NCI-H1417 (cell line): ENCODE measurements around the gene PCDHB5.
"Not testable (repeated sequence)": the region's sequence is repeated elsewhere in the genome, so short reads cannot be mapped to it uniquely, and the experiment has no call there.

ENCODE experiments used
- DNase-seq, 3 experiments: peaks; one replicate each; lab custom pipeline; 2025; lab: John Stamatoyannopoulos, UW

The PCDHB5 gene

GRCh38 chr5:141135030-141135717, at the start of gene PCDHB5:
Gene PCDHB5 (plus strand): TSS chr5:141135206. CDS start chr5:141135435, 229 bp downstream.
- peak; percentile 36 to 87 (median 72) for DNase-seq

GRCh38 chr5:141094481-141095262, 40.3 kb upstream of the PCDHB5 start, which contains the start of gene PCDHB2:
Gene PCDHB2 (plus strand): TSS chr5:141094615. CDS start chr5:141094791, 176 bp downstream.
- DNase-seq, result no peak

DNA sequence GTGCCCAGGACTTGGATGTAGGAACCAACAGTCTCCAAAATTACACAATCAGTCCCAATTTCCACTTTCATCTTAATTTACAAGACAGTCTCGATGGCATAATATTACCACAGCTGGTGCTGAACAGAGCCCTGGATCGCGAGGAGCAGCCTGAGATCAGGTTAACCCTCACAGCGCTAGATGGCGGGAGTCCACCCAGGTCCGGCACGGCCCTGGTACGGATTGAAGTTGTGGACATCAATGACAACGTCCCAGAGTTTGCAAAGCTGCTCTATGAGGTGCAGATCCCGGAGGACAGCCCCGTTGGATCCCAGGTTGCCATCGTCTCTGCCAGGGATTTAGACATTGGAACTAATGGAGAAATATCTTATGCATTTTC, 39.8 kb upstream of the PCDHB5 start:
- no peak for DNase-seq

- DNase-seq, result not testable (repeated sequence)
Observed at GRCh38 chr5:141096181-141096580, 38.8 kb upstream of the PCDHB5 start.

DNA sequence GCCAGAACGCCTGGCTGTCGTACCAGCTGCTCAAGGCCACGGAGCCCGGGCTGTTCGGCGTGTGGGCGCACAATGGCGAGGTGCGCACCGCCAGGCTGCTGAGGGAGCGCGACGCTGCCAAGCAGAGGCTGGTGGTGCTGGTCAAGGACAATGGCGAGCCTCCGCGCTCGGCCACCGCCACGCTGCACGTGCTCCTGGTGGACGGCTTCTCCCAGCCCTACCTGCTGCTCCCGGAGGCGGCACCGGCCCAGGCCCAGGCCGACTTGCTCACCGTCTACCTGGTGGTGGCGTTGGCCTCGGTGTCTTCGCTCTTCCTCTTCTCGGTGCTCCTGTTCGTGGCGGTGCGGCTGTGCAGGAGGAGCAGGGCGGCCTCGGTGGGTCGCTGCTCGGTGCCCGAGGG, 38.4 kb upstream of the PCDHB5 start:
- DNase-seq, result not testable (repeated sequence)

GRCh38 chr5:141100243-141100805, 34.7 kb upstream of the PCDHB5 start, which contains the start of gene PCDHB3:
Gene PCDHB3 (plus strand): TSS chr5:141100473. CDS start chr5:141100650, 177 bp downstream.
- DNase-seq, result no peak

DNA sequence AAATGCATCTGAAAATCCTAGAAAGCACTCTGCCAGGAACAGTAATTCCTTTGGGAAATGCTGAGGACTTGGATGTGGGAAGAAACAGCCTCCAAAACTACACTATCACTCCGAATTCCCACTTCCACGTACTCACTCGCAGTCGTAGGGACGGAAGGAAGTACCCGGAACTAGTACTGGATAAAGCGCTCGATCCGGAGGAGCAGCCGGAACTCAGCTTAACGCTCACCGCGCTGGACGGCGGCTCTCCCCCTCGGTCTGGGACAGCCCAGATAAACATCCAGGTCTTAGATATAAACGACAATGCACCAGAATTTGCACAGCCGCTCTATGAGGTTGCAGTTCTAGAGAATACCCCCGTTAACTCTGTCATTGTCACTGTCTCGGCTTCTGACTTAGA, 33.9 kb upstream of the PCDHB5 start:
- DNase-seq, result no peak

- DNase-seq, result not testable (repeated sequence)
Observed at GRCh38 chr5:141102070-141102469, 32.9 kb upstream of the PCDHB5 start.

GRCh38 chr5:141102471-141102870, 32.5 kb upstream of the PCDHB5 start:
- not testable (repeated sequence) for DNase-seq

- no peak for DNase-seq
Observed at GRCh38 chr5:141105350-141105749, 29.7 kb upstream of the PCDHB5 start.

DNA sequence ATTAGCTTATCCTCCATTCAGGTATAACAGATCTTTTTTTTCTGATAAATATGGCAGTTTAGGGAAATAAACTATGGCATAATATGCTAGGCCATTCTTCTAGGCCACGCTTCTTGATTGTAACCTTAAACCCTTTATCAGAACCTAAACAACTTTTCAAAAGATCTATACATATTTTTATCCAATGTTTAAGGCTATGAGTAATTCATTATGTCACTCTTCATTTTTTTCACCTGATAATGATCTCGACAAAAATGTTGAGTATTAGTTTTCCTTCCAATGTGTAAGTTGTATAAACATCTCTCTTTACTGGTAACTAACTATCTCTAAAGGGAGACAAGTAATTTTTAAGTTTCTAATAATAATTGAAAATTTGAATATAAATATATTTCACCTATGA, 15.8 kb upstream of the PCDHB5 start:
- no peak for DNase-seq

DNA sequence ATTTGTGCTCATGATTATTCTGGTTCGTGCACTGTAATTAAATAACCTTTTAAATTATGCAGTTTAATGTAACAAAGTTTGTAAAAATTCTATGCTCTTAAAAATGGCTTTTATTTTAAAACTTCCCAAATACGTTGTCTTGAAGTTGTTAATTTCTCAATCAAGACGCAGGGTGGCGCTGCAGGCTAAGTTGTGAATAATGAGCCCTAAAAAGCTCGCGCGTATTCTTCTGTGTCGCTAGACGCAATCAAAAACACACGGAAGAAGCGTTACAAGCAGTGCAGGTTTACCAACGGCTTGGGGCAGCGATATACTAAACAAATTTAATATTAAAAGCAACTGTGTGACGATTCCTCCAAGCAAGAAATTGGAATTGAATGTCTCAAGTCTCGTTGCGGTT, 13.4 kb upstream of the PCDHB5 start, which contains the start of gene PCDHB4:
TSS of gene PCDHB4 (plus strand) at position 256 of the 400 bp plus-strand sequence. CDS start 181 bp downstream, outside the sequence.
- peak in 1 of 3 experiments; percentile 56 for DNase-seq

- DNase-seq, result no peak
Observed at GRCh38 chr5:141121985-141122384, 13.0 kb upstream of the PCDHB5 start.

DNA sequence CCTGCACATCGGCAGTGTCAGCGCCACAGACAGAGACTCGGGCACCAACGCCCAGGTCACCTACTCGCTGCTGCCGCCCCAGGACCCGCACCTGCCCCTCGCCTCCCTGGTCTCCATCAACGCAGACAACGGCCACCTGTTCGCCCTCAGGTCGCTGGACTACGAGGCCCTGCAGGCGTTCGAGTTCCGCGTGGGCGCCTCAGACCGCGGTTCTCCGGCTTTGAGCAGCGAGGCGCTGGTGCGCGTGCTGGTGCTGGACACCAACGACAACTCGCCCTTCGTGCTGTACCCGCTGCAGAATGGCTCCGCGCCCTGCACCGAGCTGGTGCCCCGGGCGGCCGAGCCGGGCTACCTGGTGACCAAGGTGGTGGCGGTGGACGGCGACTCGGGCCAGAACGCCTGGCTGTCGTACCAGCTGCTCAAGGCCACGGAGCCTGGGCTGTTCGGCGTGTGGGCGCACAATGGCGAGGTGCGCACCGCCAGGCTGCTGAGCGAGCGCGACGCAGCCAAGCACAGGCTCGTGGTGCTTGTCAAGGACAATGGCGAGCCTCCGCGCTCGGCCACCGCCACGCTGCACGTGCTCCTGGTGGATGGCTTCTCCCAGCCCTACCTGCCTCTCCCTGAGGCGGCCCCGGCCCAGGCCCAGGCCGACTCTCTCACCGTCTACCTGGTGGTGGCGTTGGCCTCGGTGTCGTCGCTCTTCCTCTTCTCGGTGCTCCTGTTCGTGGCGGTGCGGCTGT, 11.4 kb upstream of the PCDHB5 start:
- not testable (repeated sequence) for DNase-seq

GRCh38 chr5:141127305-141127704, 7.7 kb upstream of the PCDHB5 start:
- DNase-seq, result no peak

DNA sequence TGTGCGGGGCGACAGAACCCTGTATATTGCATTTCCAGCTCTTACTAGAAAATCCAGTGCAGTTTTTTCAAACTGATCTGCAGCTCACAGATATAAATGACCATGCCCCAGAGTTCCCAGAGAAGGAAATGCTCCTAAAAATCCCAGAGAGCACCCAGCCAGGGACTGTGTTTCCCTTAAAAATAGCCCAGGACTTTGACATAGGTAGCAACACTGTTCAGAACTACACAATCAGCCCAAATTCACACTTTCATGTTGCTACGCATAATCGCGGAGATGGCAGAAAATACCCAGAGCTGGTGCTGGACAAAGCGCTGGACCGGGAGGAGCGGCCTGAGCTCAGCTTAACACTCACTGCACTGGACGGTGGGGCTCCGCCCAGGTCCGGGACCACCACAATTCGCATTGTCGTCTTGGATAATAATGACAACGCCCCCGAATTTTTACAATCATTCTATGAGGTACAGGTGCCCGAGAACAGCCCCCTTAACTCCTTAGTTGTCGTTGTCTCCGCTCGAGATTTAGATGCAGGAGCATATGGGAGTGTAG, 786 bp downstream of the PCDHB5 start:
- no peak for DNase-seq

- not testable (repeated sequence) for DNase-seq
Observed at GRCh38 chr5:141137346-141137745, 2.3 kb downstream of the PCDHB5 start.

- DNase-seq, result no peak
Observed at GRCh38 chr5:141149812-141150211, 14.8 kb downstream of the PCDHB5 start, which contains the start of gene PCDHB6. Gene PCDHB6 (plus strand): TSS chr5:141150057. CDS start chr5:141150258, 201 bp downstream.

DNA sequence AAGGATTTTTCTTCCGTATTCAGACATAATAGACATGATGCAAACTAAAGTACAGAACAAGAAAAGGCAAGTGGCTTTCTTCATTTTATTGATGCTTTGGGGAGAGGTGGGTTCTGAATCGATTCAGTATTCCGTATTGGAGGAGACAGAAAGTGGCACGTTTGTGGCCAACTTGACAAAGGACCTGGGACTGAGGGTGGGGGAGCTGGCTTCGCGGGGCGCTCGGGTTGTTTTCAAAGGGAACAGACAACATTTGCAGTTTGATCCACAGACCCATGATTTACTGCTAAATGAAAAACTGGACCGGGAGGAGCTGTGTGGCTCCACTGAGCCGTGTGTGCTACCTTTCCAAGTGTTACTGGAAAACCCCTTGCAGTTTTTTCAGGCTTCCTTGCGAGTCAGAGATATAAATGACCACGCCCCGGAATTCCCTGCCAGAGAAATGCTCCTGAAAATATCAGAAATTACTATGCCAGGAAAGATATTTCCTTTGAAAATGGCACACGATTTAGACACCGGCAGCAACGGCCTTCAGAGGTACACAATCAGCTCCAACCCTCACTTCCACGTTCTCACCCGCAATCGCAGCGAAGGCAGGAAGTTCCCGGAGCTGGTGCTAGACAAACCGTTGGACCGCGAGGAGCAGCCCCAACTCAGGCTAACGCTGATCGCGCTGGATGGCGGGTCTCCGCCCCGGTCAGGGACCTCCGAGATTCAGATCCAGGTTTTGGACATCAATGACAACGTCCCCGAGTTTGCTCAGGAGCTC, 15.4 kb downstream of the PCDHB5 start:
- no peak for DNase-seq

DNA sequence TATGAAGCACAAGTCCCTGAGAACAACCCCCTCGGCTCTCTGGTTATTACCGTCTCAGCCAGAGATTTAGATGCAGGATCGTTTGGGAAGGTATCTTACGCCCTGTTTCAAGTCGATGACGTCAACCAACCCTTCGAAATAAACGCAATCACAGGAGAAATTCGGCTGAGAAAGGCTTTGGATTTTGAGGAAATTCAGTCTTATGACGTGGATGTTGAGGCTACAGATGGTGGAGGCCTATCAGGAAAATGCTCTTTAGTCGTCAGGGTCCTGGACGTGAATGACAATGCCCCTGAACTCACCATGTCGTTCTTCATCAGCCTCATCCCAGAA, 16.0 kb downstream of the PCDHB5 start:
- DNase-seq, result no peak

GRCh38 chr5:141151632-141152031, 16.6 kb downstream of the PCDHB5 start:
- not testable (repeated sequence) for DNase-seq
